ENCODE results near the gene GAS7. TPM values are rescaled to one million over a fixed set of nuclear protein-coding genes. Genes with fewer than 3 reads are reported as not detected.

The GAS7 gene
- total RNA-seq, 1 experiment from 2014 or later: 4.1 TPM

DNA sequence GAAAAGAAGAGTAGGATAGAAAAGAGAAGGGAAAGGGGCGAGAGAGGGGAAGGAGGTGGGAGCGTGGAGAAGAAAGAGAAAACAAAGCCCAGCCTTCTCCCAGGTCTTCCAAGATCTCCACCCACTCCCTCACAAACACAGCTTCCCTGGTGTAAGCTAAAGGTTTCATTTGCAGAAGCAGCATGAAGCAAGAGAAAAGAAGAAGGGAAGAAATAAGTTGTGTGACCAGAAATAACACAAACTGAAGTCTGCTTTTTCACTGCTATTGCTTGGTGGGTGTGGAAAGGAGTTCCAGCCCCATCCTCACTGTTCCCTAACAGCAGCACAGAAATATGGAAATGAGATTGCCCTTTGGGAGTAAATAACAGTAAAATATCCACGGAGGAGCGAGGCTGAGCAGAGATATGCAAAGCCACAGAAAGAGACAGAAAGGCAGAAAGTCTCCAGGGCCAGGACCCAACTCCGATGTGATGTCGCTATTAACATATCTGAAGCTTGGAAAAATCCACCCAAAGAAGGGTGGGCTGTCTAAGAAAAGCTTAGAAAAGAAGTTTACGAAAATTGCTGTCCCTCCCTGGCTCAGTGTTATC lies 10.3 kb upstream of the GAS7 start:
- peaks cover 7 to 8% of the 10 kb centered on the region in 2 experiments; a peak in 1 of 4 replicates for H3K9me3 ChIP-seq (ENCODE audit: control insufficient read depth in 1 of 2, insufficient read depth in 1 of 2, low read depth in 1 of 2, low read length in 2 of 2)
- DNase-seq (ENCODE audit: low read depth, low spot score) (no peak), ATAC-seq (no peak)
- H3K27ac ChIP-seq (ENCODE audit: low read depth, low read length): no peak overlapping the region
- H3K4me1 ChIP-seq (ENCODE audit: control insufficient read depth in 1 of 2, insufficient read depth in 2 of 2, low read length in 2 of 2): peaks cover 5 to 7% of the 10 kb centered on the region in 2 experiments; a peak in 2 of 4 replicates
- no peaks in the 10 kb centered on the region for H3K27me3 ChIP-seq (ENCODE audit: insufficient read depth, low read length)
- no peak overlapping the region for H2AFZ ChIP-seq (ENCODE audit: low read depth, low read length, poor library complexity, severe bottlenecking)
- BruUV-seq (replicated peaks): no TSS peak
- ChIA-PET RAD21 (ENCODE audit: low non-redundant PET in 1 of 2, low total read pairs in 2 of 2, uncharacterized antibody in 2 of 2, unreplicated experiment in 2 of 2) (no interaction called here), POLR2A (no interaction called here), CTCF (interaction anchor here (1.1 to 1.2 kb wide), 2 partner anchors 18 to 19 kb away, joined by 3 to 5 read pairs; no protein-coding TSS in a partner anchor)
- H3K9ac ChIP-seq (ENCODE audit: low read length): no peak overlapping the region
- intact Hi-C loops (cut with micrococcal nuclease): no loop called here
- H3K36me3 ChIP-seq (ENCODE audit: control insufficient read depth in 1 of 2, insufficient read depth in 2 of 2, low read length in 2 of 2): no peaks in the 10 kb centered on the region
- H3K9me2 ChIP-seq (ENCODE audit: insufficient read depth): no peaks in the 10 kb centered on the region
- no peak overlapping the region for H3K4me3 ChIP-seq (replicated peaks in 1 of 2; ENCODE audit: low read depth in 1 of 2, low read length in 2 of 2)
- TF ChIP-seq, protein P1, sequence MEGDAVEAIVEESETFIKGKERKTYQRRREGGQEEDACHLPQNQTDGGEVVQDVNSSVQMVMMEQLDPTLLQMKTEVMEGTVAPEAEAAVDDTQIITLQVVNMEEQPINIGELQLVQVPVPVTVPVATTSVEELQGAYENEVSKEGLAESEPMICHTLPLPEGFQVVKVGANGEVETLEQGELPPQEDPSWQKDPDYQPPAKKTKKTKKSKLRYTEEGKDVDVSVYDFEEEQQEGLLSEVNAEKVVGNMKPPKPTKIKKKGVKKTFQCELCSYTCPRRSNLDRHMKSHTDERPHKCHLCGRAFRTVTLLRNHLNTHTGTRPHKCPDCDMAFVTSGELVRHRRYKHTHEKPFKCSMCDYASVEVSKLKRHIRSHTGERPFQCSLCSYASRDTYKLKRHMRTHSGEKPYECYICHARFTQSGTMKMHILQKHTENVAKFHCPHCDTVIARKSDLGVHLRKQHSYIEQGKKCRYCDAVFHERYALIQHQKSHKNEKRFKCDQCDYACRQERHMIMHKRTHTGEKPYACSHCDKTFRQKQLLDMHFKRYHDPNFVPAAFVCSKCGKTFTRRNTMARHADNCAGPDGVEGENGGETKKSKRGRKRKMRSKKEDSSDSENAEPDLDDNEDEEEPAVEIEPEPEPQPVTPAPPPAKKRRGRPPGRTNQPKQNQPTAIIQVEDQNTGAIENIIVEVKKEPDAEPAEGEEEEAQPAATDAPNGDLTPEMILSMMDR (IDR thresholded peaks at IDR 0.05 in 2 of 3, conservative IDR thresholded peaks at IDR 0.05 in 1 of 3; ENCODE audit: borderline replicate concordance in 1 of 3, insufficient read depth in 1 of 3, low read depth in 2 of 3, low read length in 2 of 3): no peak
- TF ChIP-seq ZFX (IDR thresholded peaks at IDR 0.05) (no peak), SP1 (IDR thresholded peaks at IDR 0.05; ENCODE audit: low read depth) (no peak), EZH2 (IDR thresholded peaks at IDR 0.05) (no peak), CBX3 (IDR thresholded peaks at IDR 0.05; ENCODE audit: low read depth) (no peak), EZH2phosphoT487 (IDR thresholded peaks at IDR 0.05; ENCODE audit: borderline replicate concordance) (no peak), EGR1 (IDR thresholded peaks at IDR 0.05; ENCODE audit: low read depth) (no peak), CEBPB (IDR thresholded peaks at IDR 0.05; ENCODE audit: low read depth) (no peak), SRF (IDR thresholded peaks at IDR 0.05; ENCODE audit: low read depth) (no peak), POLR2A (IDR thresholded peaks at IDR 0.05; ENCODE audit: borderline replicate concordance, extremely low read depth, insufficient read depth, insufficient read length) (no peak), FOSL1 (IDR thresholded peaks at IDR 0.05; ENCODE audit: low read depth) (no peak), TCF7L2 (IDR thresholded peaks at IDR 0.05; ENCODE audit: borderline replicate concordance, extremely low read depth, insufficient read depth, insufficient read length) (no peak)
- TF ChIP-seq, protein P2, sequence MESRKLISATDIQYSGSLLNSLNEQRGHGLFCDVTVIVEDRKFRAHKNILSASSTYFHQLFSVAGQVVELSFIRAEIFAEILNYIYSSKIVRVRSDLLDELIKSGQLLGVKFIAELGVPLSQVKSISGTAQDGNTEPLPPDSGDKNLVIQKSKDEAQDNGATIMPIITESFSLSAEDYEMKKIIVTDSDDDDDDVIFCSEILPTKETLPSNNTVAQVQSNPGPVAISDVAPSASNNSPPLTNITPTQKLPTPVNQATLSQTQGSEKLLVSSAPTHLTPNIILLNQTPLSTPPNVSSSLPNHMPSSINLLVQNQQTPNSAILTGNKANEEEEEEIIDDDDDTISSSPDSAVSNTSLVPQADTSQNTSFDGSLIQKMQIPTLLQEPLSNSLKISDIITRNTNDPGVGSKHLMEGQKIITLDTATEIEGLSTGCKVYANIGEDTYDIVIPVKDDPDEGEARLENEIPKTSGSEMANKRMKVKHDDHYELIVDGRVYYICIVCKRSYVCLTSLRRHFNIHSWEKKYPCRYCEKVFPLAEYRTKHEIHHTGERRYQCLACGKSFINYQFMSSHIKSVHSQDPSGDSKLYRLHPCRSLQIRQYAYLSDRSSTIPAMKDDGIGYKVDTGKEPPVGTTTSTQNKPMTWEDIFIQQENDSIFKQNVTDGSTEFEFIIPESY (IDR thresholded peaks at IDR 0.05; ENCODE audit: extremely low read depth, insufficient replicate concordance, low read length): no peak
- TF ChIP-seq, protein P3, sequence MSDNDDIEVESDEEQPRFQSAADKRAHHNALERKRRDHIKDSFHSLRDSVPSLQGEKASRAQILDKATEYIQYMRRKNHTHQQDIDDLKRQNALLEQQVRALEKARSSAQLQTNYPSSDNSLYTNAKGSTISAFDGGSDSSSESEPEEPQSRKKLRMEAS (IDR thresholded peaks at IDR 0.05): no peak
- TF ChIP-seq, protein P4, sequence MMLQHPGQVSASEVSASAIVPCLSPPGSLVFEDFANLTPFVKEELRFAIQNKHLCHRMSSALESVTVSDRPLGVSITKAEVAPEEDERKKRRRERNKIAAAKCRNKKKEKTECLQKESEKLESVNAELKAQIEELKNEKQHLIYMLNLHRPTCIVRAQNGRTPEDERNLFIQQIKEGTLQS (IDR thresholded peaks at IDR 0.05): no peak
- TF ChIP-seq, protein P5, sequence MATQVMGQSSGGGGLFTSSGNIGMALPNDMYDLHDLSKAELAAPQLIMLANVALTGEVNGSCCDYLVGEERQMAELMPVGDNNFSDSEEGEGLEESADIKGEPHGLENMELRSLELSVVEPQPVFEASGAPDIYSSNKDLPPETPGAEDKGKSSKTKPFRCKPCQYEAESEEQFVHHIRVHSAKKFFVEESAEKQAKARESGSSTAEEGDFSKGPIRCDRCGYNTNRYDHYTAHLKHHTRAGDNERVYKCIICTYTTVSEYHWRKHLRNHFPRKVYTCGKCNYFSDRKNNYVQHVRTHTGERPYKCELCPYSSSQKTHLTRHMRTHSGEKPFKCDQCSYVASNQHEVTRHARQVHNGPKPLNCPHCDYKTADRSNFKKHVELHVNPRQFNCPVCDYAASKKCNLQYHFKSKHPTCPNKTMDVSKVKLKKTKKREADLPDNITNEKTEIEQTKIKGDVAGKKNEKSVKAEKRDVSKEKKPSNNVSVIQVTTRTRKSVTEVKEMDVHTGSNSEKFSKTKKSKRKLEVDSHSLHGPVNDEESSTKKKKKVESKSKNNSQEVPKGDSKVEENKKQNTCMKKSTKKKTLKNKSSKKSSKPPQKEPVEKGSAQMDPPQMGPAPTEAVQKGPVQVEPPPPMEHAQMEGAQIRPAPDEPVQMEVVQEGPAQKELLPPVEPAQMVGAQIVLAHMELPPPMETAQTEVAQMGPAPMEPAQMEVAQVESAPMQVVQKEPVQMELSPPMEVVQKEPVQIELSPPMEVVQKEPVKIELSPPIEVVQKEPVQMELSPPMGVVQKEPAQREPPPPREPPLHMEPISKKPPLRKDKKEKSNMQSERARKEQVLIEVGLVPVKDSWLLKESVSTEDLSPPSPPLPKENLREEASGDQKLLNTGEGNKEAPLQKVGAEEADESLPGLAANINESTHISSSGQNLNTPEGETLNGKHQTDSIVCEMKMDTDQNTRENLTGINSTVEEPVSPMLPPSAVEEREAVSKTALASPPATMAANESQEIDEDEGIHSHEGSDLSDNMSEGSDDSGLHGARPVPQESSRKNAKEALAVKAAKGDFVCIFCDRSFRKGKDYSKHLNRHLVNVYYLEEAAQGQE (IDR thresholded peaks at IDR 0.05; ENCODE audit: low read depth): no peak
- no peaks in the 10 kb centered on the region for H4K20me1 ChIP-seq (ENCODE audit: insufficient read depth)
- no peaks in the 10 kb centered on the region for H3K79me2 ChIP-seq (ENCODE audit: insufficient read depth, low read length)
- H3K4me2 ChIP-seq (ENCODE audit: low read length): no peak overlapping the region

Measured in HCT116 (cell line).